Liver (tissue), 3 donors: ENCODE measurements around the gene UBE2F.
A peak's percentile ranks its signal among the peaks of the same experiment; 100 is the strongest.

Experiments
- EGR1 ChIP-seq, 2 donors: IDR thresholded peaks; 2 replicates each; pipeline ENCODE4 v1.6.1; 2016 to 2018; ENCODE audit warnings: antibody characterized with exemption in 2 of 2, low read depth in 2 of 2
- GABPA ChIP-seq, 2 donors: IDR thresholded peaks in 1 of 2; conservative IDR thresholded peaks in 1 of 2; 2 replicates each; pipeline ENCODE4 v1.6.1; 2016; ENCODE audit warnings: antibody characterized with exemption in 2 of 2, mild to moderate bottlenecking in 1 of 2, moderate library complexity in 1 of 2
- HNF4A ChIP-seq, 2 donors: conservative IDR thresholded peaks; 2 replicates each; pipeline ENCODE4 v1.6.1; 2016; ENCODE audit warnings: antibody characterized with exemption in 2 of 2, mild to moderate bottlenecking in 2 of 2
- JUND ChIP-seq, 2 donors: IDR thresholded peaks; 2 replicates each; pipeline ENCODE4 v1.6.1; 2016; ENCODE audit warnings: antibody characterized with exemption in 2 of 2
- RAD21 ChIP-seq, 2 donors: IDR thresholded peaks; 2 replicates each; pipeline ENCODE4 v1.6.1; 2016; ENCODE audit warnings: antibody characterized with exemption in 2 of 2, mild to moderate bottlenecking in 2 of 2
- YY1 ChIP-seq: IDR thresholded peaks from 2 replicates; pipeline ENCODE4 v1.6.1; 2016; ENCODE audit warnings: antibody characterized with exemption, mild to moderate bottlenecking
- TF ChIP-seq, protein P1 (sequence below): fragments of 150-350 bp; IDR thresholded peaks from 2 replicates; pipeline ENCODE4 v1.5.1; 2017; ENCODE audit warnings: improper control_type of control experiment, low read depth, low read length; ENCODE audit not compliant: missing input control
- TF ChIP-seq, protein P2 (sequence below): IDR thresholded peaks from 2 replicates; pipeline ENCODE4 v1.6.1; 2016; ENCODE audit warnings: antibody characterized with exemption
- TF ChIP-seq, protein P3 (sequence below): IDR thresholded peaks from 2 replicates; pipeline ENCODE4 v1.6.1; 2016; ENCODE audit warnings: antibody characterized with exemption
- donor health status: healthy.
- donor health status: healthy.

DNA sequence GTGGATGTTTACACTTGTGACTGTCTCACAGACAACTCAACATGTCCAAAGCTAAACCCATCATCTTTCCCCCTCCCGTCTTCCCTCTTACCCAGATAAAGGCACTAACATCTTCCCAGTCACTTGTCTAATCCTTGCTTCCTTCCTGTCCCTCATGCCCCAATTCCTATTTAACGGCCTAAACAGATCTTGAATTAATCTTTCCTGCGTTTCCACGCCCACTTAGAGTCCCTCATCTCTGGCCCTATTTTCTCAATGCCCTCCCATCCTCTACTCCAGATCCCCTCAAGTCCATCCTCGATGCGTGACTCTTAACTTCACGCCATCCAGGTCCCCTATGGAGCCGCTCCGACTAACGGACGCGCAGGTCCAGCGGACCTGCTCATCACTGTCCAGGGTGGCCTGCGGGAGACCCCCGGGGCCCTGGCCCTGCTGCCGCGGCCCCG, 93.3 kb downstream of the UBE2F start:
- no peak for TF ChIP-seq HNF4A (conservative IDR thresholded peaks at IDR 0.05)
- TF ChIP-seq, protein P1, sequence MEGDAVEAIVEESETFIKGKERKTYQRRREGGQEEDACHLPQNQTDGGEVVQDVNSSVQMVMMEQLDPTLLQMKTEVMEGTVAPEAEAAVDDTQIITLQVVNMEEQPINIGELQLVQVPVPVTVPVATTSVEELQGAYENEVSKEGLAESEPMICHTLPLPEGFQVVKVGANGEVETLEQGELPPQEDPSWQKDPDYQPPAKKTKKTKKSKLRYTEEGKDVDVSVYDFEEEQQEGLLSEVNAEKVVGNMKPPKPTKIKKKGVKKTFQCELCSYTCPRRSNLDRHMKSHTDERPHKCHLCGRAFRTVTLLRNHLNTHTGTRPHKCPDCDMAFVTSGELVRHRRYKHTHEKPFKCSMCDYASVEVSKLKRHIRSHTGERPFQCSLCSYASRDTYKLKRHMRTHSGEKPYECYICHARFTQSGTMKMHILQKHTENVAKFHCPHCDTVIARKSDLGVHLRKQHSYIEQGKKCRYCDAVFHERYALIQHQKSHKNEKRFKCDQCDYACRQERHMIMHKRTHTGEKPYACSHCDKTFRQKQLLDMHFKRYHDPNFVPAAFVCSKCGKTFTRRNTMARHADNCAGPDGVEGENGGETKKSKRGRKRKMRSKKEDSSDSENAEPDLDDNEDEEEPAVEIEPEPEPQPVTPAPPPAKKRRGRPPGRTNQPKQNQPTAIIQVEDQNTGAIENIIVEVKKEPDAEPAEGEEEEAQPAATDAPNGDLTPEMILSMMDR = no peak
- TF ChIP-seq GABPA (IDR thresholded peaks at IDR 0.05 in 1 of 2, conservative IDR thresholded peaks at IDR 0.05 in 1 of 2) = no peak
- no peak for TF ChIP-seq RAD21 (IDR thresholded peaks at IDR 0.05)
- TF ChIP-seq, protein P2, sequence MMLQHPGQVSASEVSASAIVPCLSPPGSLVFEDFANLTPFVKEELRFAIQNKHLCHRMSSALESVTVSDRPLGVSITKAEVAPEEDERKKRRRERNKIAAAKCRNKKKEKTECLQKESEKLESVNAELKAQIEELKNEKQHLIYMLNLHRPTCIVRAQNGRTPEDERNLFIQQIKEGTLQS = no peak
- no peak for TF ChIP-seq YY1
- TF ChIP-seq EGR1 (IDR thresholded peaks at IDR 0.05; ENCODE audit: low read depth in 2 of 2) = peak in 1 of 2 donors; percentile 4
- TF ChIP-seq, protein P3, sequence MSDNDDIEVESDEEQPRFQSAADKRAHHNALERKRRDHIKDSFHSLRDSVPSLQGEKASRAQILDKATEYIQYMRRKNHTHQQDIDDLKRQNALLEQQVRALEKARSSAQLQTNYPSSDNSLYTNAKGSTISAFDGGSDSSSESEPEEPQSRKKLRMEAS = no peak
- no peak for TF ChIP-seq JUND (IDR thresholded peaks at IDR 0.05)
